Stimulated activated CD4-positive, alpha-beta T cell treated with anti-CD3 and anti-CD28 coated beads, Interleukin-12 subunit alpha, Interleukin-12 subunit beta, amount 100 ng/mL, for 24 hours (primary cell): ENCODE measurements around the gene B4GALT5.

Experiments used
- DNase-seq, 2 experiments: peaks; one replicate each; pipeline ENCODE4 v3.0.0-alpha.2; 2020; ENCODE audit warnings: low read depth in 2 of 2

B4GALT5 gene

DNA sequence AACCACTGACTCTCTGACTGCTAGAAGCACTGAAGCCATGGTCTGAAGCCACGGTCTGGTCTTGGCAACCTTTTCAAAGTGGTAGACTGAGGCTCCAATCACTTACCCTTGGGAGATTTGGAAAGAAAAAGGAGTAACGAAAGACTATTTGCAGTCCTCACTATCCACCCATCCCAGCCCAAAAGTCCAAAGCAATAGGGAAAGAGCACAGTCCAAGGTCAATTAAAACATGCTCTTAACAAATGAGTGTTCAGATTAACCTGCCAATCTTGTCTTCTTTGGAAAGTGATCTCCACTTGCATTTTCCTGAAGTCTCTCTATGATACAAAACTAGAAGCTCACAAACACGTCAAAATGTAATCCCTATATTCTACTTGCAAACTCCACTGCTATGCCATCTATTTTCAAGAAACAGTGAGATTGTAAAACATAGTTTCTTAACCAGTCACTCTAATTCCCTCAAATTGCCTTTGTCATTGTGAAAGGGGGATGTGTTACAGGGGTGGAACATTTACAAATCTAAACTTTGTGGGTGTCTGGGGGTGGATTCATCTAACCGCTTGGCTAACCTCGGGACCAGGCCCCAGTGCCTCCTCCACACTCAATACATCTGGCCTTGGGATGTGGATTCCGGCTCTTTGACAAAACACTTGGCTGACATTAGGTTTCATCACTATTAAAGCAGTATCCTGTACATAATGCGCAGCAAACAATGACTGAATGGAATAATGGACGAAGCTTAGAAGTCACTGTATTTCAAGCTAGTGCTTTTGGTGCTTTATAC is 56.4 kb downstream of the B4GALT5 start:
- DNase-seq: no peak

DNA sequence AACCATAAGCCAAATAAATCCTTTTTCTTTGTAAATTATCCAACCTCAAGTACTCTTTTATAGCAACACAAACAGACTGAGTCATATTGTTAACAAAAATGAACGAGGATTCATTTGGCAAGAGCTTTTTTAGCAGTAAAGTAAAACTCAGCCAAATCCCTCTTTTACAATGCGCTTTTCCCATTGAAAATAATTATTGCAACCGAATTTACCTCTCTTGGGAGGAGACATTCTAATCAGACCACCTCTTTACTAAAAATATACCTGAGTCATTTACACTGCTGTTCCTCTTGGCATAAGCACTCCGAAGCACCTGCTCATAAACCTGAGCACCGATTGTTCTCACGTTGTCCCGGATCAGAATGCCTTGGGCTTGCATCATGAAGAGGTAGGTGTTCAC is 57.4 kb downstream of the B4GALT5 start:
- no peak for DNase-seq

DNA sequence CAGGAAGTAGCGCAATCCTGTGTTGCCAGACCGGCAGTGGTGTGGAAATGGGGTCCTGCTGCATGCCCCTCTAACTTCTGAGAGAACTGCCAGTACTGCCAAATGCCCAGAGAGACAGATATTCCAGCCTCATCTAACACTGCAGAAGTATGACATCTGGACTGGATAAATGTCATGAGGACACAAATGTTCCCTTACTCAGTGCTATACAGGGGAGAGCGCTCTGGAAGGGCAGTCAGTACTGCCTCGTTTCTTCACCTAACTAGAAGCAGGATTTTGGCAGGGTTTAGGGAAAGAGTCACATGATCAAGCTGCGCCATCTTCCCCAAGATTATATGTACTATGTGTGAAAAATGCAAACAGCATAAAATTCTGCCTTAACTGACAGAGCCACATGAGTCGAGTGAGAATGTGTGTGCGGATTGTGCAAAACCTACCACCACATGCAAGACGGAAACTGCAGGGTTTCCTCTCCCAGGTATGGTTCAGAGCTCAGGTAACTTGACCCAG is 59.7 kb downstream of the B4GALT5 start:
- DNase-seq: no peak

DNA sequence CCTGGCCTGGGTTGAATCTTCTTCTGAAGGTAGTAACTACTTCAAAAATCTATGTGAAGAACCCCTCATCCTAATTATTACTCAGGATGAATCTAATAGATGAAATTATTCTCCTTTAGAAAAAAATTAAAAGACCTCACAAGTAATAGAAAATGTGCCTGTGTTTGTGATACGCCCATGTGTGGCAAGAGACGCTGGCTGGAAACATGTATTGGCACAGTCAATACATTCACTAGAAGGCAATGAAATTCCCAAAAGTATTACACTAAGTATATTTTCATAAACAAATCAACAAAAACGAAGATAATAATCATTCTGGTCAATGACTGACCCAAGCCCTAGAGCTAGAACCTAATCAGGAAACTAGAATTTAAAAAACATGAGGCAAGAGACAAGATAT is 64.0 kb downstream of the B4GALT5 start:
- DNase-seq: no peak

DNA sequence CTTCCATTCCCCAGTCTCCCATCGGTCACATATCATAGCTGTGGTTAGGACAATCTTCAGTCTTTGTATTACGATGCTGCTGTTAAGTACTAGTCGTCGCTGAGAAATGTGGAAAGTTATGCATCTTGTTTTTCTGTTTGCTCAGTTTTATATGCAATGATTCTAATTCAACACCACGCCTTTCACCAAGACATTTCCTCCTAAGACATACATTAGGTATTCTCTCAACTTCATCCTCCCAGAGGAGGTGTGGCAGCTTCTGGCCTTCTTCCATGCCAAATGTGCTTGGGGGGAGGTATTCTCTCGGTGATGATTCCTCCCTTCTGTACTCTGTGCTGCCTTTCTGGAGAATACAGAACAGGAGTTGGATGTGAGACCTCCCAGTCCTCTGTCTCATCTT is 66.1 kb downstream of the B4GALT5 start:
- DNase-seq: no peak

DNA sequence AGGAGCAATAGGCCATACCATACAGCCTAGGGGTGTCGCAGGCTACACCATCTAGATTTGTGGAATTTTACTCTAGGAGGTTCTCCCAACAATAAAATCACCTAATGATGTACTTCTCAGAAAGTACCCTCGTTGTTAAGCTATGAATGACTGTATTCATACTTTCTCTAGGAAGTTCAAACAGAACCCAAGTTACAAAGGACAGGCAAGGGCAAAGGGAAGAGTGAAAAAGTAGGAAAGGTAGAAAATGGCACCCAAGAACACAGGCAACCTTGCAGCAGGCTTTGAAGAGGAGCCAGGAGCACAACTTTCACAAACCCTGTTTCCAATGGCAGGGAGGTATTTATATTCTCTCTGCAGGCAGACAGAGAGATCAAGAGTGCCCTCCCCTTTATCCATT is 67.2 kb downstream of the B4GALT5 start:
- DNase-seq: no peak

DNA sequence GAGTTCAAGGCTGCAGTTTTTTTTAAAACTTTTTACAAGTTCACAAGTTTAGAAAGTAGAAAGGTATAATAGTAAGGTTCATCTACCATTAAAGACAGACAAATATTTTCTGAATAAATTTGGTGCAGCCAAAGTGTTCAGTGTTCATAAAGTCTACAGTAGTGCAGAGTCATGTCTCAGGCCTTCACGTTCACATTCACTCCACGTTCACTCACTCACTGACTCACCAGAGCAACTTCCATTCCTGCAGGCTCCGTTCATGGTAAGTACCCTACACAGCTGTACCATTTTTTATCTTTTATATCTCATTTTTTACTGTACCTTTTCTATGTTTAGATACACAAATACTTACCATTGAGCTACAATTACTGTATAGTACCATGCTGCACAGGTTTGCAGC is 67.6 kb downstream of the B4GALT5 start:
- no peak for DNase-seq

DNA sequence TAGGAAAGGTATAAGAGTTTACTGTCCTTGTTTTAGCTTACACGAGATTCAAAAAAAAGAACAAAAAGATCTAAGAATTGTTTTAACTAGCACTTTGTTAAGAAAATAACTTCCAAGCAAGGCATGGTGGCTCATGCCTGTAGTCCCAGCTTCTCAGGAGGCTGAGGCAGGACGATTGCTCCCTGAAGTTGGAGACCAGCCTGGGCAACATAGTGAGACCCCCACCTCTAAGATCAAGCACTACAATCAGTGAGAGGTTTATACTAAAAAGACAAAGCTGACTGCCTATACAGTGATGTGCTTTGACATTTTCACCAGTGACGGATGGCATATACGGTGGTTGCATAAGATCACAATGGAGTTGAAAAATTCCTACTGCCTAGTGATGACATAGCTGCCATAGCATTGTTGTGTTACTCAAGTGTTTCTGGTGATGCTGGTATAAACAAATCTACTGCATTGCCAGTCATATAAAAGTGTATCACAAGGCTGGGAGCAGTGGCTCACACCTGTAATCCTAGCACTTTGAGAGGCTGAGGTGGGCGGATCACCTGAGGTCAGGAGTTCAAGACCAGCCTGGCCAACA is 68.6 kb downstream of the B4GALT5 start:
- no peak for DNase-seq

DNA sequence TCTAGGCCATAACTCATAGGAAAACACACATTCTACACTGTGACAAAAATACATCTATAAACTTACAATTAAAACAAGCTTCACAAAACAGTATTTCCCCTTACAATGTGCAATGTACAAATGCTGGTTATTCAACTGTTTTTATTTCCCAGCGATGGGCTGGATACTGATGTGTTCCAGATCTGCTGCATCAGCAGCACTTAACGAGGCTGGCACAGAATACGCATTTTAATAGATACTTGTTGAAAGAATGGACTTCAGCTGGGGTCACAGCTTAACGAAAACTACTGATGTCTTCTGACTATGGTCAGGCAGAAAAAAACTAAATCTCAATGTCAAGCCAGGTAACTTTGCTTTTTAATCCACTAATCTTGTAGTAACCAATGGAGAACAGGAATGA is 70.9 kb downstream of the B4GALT5 start:
- no peak for DNase-seq

DNA sequence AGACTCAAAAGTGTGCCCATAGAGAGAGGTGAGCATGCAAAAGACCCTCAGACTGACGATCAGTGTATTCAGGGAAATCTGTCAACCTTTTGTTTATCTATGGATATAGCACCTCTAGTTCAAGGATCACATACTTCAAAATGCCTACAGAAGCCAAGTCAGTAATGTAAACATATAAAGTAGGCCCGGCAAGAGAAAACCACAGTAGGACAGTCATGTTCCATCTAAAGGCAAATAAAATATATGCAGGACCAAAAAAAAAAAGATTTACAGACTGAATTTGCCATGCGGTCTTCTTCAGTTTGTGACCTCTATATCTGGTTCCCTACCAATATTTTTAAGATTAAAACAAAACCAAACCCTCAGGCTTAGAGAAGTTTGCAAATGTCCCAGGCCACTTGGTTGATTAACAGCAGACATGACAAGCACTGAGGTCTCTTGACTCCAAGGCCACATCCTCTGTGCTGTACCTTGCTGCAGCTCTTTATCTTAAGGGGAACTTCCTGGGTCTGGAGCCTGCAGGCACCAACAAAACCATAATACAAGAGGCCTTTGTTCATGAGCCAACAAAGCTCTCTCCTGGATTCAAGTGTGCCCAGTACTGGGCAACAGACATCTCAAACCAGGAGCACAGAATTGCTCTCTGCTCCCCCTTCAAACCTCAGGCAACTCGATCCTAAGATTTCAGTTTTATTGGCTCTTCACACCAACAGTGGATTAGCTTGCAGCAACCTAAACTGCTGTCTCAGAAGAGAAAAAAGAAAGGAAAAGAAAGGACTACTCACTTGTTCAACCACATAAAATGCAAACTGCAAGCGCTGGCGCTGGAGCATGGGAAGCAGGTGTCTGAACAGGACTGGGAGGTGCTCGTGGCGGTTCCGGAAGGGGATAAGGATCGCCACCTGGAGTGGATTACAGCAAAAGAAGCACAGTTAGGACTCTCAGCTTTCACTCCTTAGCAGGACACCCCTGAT is 71.7 kb downstream of the B4GALT5 start:
- DNase-seq: no peak

DNA sequence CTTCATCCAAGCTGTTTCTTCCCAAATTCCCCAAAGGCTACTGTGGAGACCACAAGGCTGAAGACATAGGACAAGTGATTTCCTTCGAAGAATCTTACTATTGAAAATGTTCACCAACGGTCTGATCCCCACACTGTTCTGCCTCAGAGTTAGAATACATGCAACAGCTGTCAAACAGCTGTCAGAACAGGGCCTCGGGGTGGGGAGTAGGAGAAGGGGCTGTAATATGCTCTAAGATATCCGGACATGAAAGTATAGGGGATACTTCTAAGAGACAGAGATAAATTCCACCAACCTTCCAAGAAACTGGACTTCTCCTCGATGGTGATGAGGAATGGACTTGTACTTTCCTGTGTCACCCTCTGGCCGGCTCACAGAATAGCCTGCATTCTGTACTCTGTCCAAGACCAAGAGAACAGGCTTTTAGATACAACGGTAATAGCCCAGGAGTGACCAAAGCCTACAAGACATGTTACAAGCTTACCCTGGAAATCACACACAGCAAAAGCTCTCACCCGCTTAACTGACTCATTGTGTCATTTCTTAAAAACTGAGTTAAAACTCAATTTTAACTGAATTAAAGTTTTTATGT is 76.5 kb downstream of the B4GALT5 start:
- DNase-seq: no peak

DNA sequence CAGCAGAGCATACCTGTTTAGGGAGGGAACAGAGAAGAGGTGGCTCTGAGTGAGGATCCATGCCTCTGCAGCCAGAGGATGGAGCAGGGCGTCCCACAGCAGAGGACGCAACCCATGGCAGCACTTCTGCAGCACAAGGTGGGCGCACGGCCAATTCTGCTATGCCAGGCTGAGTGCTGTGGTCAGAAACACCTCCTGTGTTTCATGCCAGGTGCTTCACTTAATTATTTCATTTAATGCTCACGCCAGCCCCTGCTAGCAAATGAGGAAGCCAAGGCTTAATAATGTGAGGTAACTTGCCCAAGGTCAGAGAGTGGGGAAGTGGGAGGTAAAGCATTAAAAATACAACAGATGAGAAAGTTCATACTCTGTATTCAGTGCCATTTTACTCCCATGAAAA is 77.2 kb downstream of the B4GALT5 start:
- DNase-seq: no peak

DNA sequence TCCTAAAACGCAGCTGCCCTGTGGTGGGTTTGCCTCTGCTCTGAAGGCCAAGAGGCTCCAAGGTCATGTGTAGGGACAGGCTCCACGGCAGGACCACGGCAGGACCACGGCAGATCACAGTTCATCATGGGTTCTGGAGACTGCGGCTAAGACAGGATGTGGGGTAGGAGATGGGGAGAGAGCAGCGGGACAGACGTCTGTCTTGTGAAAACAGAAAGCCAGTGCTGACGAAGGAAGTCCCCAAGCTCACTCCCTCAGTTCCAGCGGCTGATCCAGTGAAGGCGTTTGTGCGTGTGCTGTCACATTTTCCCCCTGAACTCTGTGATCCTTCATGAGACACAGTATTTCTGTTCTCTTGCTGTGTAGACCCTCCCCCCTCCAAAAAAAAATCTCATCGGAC is 77.8 kb downstream of the B4GALT5 start:
- no peak for DNase-seq

DNA sequence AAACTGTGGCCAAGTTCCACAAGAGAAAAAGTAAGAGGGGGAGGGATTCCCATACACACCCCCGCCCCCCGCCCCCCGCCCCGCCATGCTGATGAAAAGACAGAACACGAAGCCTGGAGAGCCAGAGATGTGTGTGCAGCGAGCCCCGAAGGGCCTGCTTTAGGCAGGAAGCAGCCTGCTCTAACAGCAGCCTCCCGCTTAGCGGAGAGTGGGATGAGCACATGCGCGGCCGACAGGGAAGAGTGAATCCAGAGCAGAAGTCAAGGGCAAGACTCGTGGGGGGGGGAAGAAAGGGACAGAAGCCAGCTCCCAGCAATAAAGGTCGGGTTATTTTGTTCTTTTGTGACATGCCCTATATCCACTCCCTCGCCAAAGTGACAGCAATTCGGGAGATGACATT is 78.5 kb downstream of the B4GALT5 start:
- no peak for DNase-seq

DNA sequence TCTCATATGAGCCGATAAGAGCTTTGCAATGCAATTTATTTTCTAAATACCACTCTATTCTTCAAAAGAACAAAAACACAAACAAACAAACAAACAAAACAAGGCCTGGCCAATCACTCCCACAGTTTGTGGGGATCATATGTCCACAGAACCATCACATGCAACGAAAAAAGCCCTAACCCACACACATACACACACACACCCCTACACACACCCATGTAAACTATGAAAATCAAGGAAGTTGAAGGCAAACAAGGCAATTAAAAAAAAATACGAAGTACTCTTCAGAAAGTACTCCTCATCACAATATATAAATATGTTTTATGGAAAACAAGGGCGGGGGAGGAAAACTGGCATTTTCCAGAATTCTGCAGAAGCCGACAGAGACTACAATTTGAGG is 79.6 kb downstream of the B4GALT5 start:
- no peak for DNase-seq

DNA sequence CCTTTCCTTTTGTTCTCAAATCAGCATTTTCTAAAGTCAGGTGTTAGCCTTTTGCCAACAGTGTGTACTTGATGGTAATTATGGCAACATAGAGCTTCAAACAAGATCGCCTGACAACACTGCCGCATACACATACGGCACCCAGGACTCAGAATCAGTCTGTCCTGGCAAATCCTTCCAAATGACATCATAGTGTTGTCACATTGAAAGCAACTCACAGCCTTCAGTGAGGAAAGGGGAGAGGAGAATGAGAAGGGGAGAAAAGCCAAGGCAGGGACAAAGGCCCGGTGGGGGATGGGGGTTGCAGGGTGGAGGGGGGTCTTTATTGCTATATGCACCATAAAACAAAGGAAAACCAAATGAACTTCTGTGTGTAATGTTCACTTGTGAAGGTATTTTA is 80.0 kb downstream of the B4GALT5 start:
- no peak for DNase-seq

DNA sequence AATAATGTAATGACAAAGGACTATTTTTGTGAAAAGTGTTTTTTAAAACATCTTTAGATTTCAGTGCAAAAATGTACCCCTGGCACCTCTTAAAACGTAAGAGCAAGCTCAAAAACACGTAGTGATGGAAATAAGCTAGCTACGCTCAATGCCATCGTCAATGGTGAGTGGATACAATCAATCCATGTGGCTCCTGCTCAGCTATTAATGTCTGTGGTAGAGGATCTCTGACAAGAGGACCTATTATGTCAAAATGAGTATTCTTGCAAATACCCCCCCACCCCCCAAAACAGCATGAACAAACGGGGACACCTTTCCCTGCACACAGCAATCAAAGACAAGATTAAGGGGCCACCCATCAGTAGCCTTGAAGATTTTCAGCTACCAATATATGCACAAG is 80.7 kb downstream of the B4GALT5 start:
- DNase-seq: no peak

DNA sequence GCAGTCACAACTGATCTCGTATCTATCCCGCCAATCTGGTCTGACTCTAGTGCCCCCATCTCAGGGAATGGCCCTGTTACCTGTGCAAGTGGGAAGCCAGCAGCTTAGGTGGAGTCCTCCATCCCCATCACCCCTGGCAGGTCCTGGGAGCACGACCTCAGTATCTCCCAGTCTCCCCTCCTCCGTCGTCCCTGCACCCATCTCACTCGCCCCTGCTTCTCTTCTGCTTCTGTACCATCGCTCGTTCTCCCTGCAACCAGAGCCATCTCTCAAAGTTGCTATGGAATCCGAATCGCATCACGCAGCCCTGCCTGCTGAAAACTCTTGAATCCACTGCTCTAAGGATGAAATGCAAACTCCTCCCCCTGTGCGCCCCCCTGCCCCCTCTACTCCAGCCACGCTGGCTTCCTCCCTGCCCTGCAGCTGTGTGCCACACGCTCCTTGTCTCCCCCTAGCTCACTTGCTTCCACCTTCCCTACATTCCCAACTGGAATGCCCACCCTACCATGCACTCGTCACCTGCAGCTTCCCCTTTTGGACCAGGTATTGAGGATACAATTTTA is 81.7 kb downstream of the B4GALT5 start:
- no peak for DNase-seq

DNA sequence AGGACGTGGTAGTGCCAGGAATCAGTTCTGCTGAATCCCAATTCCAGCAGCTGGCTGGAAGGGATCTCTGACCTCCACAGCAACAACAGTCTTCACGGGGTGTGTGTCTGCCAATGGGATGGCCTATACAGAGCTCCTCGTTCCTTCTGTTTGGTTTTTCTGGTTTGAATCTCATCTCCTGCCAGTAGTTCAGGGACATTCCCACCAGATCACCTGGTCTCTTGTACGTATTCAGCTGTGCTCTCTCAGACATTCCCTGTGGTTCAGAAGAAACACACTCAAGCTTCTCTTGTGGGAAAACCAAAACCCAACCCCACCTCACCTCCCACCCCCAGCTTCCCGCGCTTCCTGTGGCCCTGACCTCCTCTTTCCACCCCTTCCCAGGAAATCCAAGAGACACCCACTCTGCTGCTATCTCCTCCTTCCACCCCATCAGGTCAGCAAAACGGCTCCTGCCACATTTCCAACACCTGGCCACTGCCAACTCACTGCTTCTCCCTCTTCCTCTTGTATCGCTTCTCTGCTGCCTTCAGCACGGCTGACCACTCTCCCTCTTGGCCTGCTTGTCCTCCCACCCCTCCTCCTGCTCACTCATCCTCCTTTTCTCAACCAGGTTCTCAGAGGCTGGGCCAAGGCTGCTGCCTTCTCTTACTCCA is 82.5 kb downstream of the B4GALT5 start:
- no peak for DNase-seq

DNA sequence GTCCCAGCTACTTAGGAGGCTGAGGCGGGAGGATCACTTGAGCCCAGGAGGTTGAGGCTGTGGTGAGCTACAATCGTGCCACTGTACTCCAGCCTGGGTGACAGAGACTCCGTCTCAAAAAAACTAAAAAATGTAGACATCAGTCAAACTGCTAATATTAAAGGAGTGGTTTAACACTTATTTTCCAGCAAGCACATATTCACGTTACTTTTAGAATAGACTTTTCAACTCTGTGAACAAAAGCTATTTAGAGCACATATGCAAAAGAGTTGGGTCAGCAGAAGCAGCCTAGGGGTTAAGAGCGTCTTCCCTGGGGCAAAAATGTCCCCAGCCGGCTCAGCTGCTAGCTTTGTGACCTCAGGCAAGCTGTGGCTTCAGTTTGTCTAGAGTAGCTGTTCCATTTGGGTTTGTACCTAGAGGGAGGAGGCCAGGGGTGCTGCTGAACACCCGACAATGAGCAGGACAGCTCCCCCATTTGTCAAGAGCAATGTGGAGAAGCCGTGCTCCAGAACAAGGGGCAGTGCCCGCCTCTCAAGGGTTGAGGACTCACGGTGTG is 83.2 kb downstream of the B4GALT5 start:
- no peak for DNase-seq

DNA sequence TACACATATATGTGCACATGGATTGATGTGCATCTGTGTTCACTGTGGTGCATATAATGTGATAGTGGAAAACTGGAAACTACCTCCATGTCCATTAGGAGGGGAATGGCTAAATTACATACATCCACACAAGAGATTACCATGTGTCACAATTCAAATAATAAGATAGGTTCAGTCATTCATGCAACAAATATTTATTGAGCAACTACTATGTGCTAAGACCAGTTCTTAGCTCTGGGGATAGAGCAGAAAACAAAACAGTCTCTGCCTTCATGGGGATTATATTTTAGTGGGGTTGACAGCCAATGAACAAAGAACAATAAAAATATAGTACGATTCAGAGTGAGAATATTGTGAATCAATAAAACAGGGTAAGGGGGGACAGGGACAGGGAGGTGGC is 84.1 kb downstream of the B4GALT5 start:
- DNase-seq: no peak
